Activated CD8-positive, alpha-beta T cell treated with anti-CD3 and anti-CD28 coated beads, Interleukin-2, amount 10 ng/mL, durations not matched to agents 7 days and 5 days (primary cell): ENCODE data around the gene SRPK2. TPM values are rescaled to one million over a fixed set of nuclear protein-coding genes. Genes with fewer than 3 reads are reported as not detected.

Experiments used
- total RNA-seq, 2 experiments: library from RNA; stranded (reverse); gene quantifications; one replicate each; pipeline ENCODE4 v1.2.3, GENCODE V29; 2021

The SRPK2 gene
- total RNA-seq, 2 experiments from 2014 or later = 34.5 to 35.9 TPM

Other genes with a start within 250 kb of the SRPK2 start
- 10 to 100 TPM; 12.9 to 15.0 TPM for gene PUS7, start 133.3 kb upstream of the SRPK2 start, total RNA-seq
- 10 to 100 TPM; 21.1 to 21.9 TPM for gene RINT1, start 143.3 kb upstream of the SRPK2 start, total RNA-seq
- not detected for gene EFCAB10, start 192.6 kb upstream of the SRPK2 start, total RNA-seq